Raji (cell line): Measurements from ENCODE around the gene SNX14.
A peak's percentile ranks its signal among the peaks of the same experiment; 100 is the strongest.

Experiments used
- POLR2A ChIP-seq: IDR thresholded peaks from 2 replicates; pipeline ENCODE4 v1.6.1; 2011; ENCODE audit warnings: low read depth, low read length, control low read depth; ENCODE audit not compliant: insufficient read depth

Gene SNX14, protein sequence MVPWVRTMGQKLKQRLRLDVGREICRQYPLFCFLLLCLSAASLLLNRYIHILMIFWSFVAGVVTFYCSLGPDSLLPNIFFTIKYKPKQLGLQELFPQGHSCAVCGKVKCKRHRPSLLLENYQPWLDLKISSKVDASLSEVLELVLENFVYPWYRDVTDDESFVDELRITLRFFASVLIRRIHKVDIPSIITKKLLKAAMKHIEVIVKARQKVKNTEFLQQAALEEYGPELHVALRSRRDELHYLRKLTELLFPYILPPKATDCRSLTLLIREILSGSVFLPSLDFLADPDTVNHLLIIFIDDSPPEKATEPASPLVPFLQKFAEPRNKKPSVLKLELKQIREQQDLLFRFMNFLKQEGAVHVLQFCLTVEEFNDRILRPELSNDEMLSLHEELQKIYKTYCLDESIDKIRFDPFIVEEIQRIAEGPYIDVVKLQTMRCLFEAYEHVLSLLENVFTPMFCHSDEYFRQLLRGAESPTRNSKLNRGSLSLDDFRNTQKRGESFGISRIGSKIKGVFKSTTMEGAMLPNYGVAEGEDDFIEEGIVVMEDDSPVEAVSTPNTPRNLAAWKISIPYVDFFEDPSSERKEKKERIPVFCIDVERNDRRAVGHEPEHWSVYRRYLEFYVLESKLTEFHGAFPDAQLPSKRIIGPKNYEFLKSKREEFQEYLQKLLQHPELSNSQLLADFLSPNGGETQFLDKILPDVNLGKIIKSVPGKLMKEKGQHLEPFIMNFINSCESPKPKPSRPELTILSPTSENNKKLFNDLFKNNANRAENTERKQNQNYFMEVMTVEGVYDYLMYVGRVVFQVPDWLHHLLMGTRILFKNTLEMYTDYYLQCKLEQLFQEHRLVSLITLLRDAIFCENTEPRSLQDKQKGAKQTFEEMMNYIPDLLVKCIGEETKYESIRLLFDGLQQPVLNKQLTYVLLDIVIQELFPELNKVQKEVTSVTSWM

DNA sequence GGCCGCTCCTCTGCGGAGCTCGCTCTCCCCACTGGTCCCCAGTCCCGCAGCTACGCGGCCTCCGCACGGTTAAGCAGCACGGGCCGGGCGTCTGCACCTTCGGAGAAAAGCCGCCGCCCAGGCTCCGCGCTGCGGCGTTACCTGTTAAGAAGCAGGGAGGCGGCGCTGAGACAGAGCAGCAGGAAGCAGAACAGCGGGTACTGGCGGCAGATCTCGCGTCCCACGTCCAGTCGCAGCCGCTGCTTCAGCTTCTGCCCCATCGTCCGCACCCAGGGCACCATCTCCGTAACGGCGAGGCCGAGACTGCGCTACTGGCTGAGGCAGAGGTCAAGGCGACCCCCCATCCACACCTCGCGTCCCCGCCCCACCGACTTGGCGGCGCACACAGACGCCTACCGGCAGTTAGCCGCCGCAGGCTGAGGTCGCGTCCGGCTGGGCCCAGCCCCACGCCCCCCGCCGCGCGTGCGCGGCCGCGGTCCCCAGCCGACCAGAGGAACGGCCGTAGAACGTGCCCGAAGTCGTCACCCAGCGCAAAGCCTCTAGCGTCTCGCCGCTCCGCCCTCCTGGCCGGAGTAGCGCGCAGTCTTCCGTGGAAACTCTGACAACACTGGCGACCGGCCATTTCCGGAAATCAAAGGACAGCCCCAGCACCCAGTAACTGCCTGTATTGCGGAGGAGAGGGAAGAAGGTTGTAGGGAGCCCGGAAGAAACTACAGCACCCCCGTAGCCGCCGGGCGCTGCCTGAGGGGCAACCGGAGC is at the start of gene SNX14:
TSS of gene SNX14 (minus strand) at position 421 of the 759 bp plus-strand sequence. CDS start at position 281, 140 bp downstream.
- TF ChIP-seq POLR2A, result peak; percentile 98

DNA sequence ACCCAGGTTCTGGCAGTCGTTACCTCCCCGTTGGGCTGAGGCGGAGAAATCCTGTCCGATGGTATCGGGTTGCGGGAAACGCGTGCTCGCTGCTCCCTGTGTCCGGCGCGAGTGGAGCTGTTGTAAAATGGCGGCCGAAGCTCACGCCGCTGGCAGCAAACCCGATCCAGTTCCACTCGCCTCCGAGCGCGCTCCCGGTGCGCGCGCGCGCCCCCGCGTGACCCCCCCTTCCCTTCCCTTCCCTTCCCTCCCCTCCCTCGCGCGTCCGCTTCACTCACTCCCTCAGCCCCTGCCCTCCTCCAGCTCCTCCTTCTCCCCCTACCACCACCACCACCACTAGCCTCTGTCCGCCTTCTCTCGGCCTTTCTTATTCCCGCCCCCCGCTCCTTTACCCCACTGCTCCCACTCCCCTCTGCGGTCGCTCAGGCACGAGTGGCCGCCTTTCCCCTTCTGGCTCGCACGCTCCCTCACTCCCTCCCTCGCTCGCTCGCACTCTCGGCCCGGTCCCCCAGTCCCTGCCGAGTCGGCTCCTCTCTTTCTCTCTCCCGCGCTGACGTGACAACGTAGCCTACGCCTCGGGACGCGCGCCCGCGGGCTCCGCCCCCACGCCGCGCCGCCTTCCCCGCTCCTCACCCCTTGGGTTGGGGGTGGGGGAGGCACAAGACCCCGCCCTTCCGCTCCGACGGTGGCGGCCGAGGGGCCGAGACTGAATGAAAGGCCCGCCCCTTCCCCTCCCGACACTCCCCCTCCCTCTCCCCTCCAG is 49.3 kb upstream of the SNX14 start, which contains the start of gene SYNCRIP:
TSS of gene SYNCRIP (minus strand) at position 113 of the 763 bp plus-strand sequence. CDS start 1,447 bp downstream, outside the sequence.
- peak; percentile 82 for TF ChIP-seq POLR2A

DNA sequence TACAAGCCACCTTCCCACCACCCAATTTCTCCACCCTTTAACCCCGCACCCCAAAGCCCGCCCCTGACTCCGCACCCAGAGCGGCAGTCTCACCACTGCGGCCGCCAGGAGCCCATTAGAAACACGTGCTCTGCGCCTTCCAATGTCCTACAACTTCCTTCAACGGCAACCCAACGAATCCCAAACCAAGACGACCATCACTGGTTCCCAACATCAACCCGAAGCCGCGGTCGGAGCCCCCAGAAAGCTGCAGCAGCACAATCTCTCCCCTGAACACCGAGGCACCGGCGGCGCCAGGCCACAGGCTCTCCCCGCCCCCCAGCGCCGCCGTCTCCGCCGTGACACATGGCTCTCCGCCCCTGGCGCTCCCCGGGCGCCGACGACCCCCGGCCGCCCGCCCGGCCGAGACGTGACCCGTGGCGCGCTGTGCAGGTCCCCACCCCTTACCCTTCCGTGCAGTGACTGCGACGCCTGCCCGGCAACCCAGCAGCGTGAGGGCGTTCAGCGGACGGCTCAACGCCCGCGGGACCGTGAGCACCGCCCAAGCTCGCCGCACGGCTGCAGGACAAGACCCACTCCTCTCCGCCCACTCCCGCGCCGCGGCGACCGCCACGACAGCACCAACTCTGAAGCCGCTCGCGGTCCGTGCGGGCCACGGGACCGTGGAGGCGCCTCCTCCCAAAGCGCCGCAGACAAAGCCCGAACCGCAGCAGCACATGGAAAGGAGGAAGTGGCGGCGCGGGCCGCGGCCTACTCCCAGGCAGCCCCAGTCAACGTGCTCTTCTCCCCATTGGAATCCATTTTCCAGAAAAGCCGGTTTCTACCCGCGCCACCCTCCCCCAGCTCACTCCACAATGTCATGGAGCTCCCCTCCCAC is 48.5 kb upstream of the SNX14 start:
- TF ChIP-seq POLR2A, result no peak

DNA sequence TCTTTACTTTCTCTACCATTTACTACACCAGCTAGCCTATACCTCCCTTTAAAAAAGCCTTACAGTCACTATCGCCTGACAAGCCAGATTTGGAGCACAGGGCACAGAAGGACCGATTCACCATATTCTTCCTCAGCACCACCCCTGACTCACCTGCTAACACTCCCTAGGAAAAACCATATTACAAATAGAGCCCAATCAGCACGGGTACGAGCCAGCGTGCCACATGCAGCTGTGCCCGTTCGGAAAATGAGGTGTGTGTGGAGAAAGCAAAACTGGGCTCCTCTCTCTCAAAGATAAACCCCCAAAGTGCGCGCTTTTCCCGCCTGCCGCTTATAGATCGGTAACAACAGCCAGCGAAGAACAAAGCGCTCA is 47.9 kb upstream of the SNX14 start:
- no peak for TF ChIP-seq POLR2A

DNA sequence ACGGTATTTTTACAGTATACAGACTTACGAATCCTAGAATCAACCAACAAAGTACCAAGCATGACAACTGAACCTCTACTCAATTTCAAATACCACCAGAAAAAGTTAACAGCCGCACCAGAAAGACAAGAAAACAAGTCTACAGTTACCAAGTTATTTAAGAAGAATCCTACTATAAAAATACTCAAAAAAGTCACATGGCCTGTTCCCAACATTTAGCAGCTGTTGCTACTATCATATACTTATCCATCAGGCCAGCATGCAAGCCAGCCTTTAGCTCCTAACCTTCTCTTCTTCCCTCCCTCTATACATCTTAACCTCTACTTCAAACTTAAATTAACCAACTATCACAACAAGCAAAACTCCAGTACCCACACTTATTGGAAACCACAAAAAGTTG is 47.2 kb upstream of the SNX14 start:
- TF ChIP-seq POLR2A, result no peak

DNA sequence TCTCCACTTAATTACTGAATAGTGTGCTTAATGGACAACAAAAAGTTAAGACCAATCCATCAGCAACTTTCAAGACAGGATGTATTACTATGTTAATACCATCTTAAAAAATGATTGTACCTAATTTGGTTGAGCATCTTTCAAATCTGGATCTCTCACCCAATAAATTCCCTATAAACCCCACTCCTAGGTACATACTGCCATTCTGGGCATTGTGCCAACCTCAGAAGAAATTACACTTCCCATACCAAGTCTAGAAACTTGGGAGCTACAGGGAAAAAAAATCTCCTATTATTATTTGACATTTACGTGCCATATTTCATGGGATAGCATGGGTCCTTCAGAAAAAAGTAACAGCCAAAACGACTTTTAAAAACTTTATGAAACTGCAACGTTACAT is 43.9 kb upstream of the SNX14 start:
- no peak for TF ChIP-seq POLR2A

DNA sequence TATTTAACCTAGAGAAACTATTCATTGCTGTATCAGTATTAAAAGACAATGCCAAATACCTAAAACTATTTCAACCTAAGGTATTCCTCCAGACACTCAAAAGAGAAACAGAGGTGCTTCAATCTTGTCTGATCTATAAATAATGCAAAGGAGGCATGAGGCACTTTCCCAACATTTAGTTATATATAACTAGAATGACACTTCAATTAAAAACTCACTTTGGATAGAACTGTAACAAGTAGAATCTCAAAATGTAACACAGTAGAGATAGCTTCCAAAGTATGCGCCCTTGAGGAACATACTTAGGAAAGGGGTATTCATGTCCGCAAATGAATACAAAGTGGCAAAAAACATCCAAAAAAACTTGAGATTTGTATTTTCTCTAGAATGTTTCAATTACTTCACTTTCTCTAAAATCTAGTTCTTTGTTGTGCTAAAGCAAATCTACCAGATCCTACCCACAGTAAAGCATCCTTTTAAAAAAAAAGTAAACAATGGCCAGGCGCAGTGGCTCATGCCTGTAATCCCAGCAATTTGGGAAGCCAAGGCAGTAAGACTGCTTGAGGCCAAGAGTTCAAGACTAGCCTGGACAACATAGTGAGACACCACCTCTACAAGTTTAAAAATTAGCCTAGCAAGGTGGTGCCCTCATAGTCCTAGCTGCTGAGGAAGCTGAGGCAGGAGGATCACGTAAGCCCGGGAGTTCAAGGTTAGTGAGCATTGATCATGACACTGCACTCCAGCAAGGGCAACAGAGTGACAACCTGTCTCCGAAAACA is 38.7 kb upstream of the SNX14 start:
- no peak for TF ChIP-seq POLR2A

DNA sequence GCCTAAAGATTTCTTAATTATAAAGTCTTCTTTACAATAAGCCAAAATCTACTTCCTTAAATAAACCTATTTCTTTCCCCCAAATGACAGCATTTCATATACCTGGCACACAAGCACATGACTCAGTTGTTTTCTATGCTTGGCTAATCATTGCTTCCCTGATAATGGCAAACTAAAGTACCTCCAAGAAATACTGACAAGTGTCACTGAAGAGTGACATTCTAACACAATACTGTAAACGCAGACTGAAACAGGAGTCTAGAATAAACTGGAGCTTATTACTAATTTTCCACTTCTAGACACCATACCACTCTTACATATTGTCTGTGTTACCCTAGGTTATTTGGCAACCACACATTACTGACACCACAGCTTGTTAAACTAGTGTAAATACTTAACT is 34.7 kb upstream of the SNX14 start:
- TF ChIP-seq POLR2A, result no peak

DNA sequence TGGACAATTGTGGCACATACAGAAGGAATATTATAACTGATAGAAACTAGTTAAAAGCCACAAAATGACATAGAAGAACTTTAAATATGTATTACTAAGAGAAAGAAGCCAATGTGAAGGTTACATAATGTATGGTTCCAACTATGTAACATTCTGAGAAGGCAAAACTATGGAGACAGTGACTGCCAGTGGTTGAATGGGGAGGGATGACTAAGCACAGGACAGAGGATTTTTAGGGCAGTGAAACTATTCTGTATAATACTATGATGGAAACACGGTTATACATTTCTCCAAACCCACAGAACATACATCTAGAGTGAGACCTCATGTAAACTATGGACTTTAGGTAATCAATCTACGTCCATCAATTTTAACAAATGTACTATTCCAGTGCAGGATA is 26.6 kb upstream of the SNX14 start:
- no peak for TF ChIP-seq POLR2A

DNA sequence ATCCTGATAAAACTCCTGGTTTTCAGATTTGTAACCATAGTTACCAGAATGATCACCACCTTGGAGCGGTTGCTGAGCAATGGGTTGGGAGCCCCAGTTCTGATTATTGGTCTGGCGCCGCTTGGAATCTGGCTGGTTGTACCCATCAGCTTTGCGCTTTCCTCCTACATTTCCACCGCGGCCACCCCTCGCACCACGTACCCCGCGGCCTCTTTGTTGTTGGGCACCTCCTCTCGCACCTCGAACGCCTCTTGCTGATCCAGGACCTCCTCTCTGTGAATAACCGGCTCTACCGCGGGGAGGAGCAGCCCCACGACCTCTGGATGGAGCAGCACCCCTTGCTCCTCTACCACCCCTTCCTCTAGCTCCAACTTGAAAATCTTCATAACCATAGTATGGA is 21.1 kb upstream of the SNX14 start:
- no peak for TF ChIP-seq POLR2A

DNA sequence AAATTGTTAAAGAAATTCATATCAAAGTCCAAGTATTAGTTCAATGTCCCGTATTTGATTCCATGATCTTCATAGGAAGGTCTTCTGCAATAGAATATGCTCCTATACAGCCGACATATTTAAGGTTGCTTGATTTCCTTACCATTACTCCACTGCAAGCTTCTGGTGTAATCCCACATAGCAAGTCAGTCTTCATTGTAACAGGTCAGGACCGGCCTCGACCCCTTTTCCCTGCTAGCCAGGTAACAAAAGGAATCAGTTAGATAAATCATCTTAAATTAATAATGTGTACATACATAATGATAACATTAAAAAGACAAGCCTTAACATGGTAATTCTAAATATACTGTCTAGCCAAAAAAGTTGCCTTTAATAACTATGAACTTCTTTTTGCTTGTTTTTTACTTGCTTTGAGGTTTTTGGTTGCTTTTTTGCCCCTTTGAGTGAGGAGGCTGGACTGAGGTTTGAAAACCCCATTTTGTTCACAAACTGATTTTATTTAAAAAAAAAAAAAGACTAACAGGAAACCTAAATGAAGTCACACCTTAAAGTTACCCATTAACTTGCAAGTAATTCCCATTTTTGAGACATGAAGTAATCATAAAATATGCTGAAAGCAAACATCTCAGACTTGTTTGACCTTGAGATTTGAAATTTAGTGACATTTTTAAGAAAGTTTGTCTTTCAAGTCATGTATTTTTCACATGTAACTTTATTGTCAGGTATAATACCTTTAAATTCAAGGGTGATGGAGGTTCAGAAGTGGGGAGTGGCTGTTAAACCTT is 19.2 kb upstream of the SNX14 start:
- TF ChIP-seq POLR2A, result no peak
